GM12878 (cell line): ENCODE results near the gene MAPK9. TPM values are rescaled to one million over a fixed set of nuclear protein-coding genes. Genes with fewer than 3 reads are reported as not detected.

Experiments
- ATAC-seq: fragments of 200-7000 bp; cut with Tn5 transposase; 3 replicates; pipeline ENCODE4 v1.9.1; 2020; ENCODE audit warnings: mild to moderate bottlenecking, moderate library complexity
- BruUV-seq: library from RNA; stranded (reverse); fragments of 400-500 nt; replicated peaks from 2 replicates; lab custom pipeline; 2021; lab: Mats Ljungman, UMichigan
- CTCF ChIA-PET: fragments of 300-600 bp; sonication (Branson Sonifier 250); formaldehyde crosslinking; extraction: SDS; loops from one replicate; lab custom pipeline; 2021; ENCODE audit warnings: inconsistent platforms; lab: Yijun Ruan, JAX
- POLR2A ChIA-PET: fragments of 350-600 bp; formaldehyde crosslinking; extraction: SDS; loops from one replicate; lab custom pipeline; 2021; ENCODE audit warnings: inconsistent platforms; lab: Charles Lee
- RAD21 ChIA-PET: fragments of 300-600 bp; sonication (Branson Sonifier 250); formaldehyde crosslinking; loops from one replicate; lab custom pipeline; 2023; ENCODE audit warnings: antibody characterized with exemption; ENCODE audit not compliant: unreplicated experiment; lab: Charles Lee
- SMC1A ChIA-PET: fragments of 300-600 bp; sonication (Branson Sonifier 250); formaldehyde crosslinking; loops from one replicate; lab custom pipeline; 2023; ENCODE audit not compliant: unreplicated experiment, uncharacterized antibody; lab: Charles Lee
- DNase-seq: peaks from one replicate; pipeline ENCODE4 v3.0.0-alpha.2; 2011; ENCODE audit warnings: low read depth, low spot score
- FAIRE-seq: peaks from 3 replicates; lab custom pipeline; 2011; peaks lifted over from hg19 to GRCh38; lab: Jason Lieb, UNC
- H2AFZ ChIP-seq: 2 replicates; pipeline ENCODE4 v1.6.0; 2011; ENCODE audit warnings: low read depth, low read length, control low read depth; ENCODE audit not compliant: control insufficient read depth
- H3K27ac ChIP-seq: 2 replicates; pipeline ENCODE4 v1.5.1; 2011; ENCODE audit warnings: control low read depth; ENCODE audit not compliant: control insufficient read depth, insufficient read depth
- H3K27me3 ChIP-seq, 2 experiments: replicated peaks in 1 of 2; 2 replicates each; pipeline versions ENCODE4 v1.6.0 to v1.6.1; 2011; ENCODE audit warnings: low read length in 1 of 2; ENCODE audit not compliant: control insufficient read depth in 2 of 2, insufficient read depth in 2 of 2
- H3K36me3 ChIP-seq, 2 experiments: 2 replicates each; pipeline ENCODE4 v1.5.1; 2011; ENCODE audit warnings: low read length in 1 of 2; ENCODE audit not compliant: control insufficient read depth in 2 of 2, insufficient read depth in 2 of 2
- H3K4me1 ChIP-seq: 2 replicates; pipeline ENCODE4 v1.6.1; 2011; ENCODE audit warnings: mild to moderate bottlenecking, low read length, moderate library complexity, mixed read lengths; ENCODE audit not compliant: control insufficient read depth, insufficient read depth
- H3K4me2 ChIP-seq: 2 replicates; pipeline ENCODE4 v1.6.0; 2011; ENCODE audit warnings: control low read depth; ENCODE audit not compliant: control insufficient read depth, insufficient read depth
- H3K4me3 ChIP-seq: fragments of 200-600 bp; sonication (generic); 2 replicates; pipeline ENCODE4 v1.5.1; 2016
- H3K79me2 ChIP-seq: 2 replicates; pipeline ENCODE4 v1.6.0; 2011; ENCODE audit warnings: low read length; ENCODE audit not compliant: control insufficient read depth, insufficient read depth
- H3K9ac ChIP-seq: 2 replicates; pipeline ENCODE4 v1.8.0; 2011; ENCODE audit warnings: low read length, control low read depth, mixed read lengths; ENCODE audit not compliant: control insufficient read depth, insufficient read depth
- H3K9me3 ChIP-seq: replicated peaks from 3 replicates; pipeline ENCODE4 v1.5.1; 2011; ENCODE audit warnings: mild to moderate bottlenecking, low read length; ENCODE audit not compliant: control insufficient read depth, insufficient read depth
- H4K20me1 ChIP-seq: 2 replicates; pipeline ENCODE4 v1.6.0; 2011; ENCODE audit not compliant: control insufficient read depth, insufficient read depth
- ATF7 ChIP-seq: fragments of 450-650 bp; IDR thresholded peaks from 2 replicates; pipeline ENCODE4 v1.6.1; 2016; ENCODE audit warnings: low read depth, mild to moderate bottlenecking
- CREM ChIP-seq: IDR thresholded peaks from 2 replicates; pipeline ENCODE4 v1.6.1; 2014; ENCODE audit warnings: antibody characterized with exemption, low read depth
- ELK1 ChIP-seq: IDR thresholded peaks from 2 replicates; pipeline ENCODE4 v1.6.1; 2012; ENCODE audit warnings: low read depth, low read length, improper control_type of control experiment
- FOXK2 ChIP-seq: fragments of 450-650 bp; IDR thresholded peaks from 2 replicates; pipeline ENCODE4 v1.6.1; 2017; ENCODE audit warnings: mild to moderate bottlenecking, moderate library complexity
- FOXM1 ChIP-seq: IDR thresholded peaks from 2 replicates; pipeline ENCODE4 v1.6.1; 2012; ENCODE audit warnings: low read depth, mild to moderate bottlenecking, inconsistent platforms, low read length, moderate library complexity
- MEF2A ChIP-seq: IDR thresholded peaks from 2 replicates; pipeline ENCODE4 v1.6.1; 2011; ENCODE audit warnings: low read depth, mild to moderate bottlenecking, low read length, moderate library complexity; ENCODE audit not compliant: insufficient read depth
- NR2C2 ChIP-seq: IDR thresholded peaks from 2 replicates; pipeline ENCODE4 v1.6.1; 2011; ENCODE audit warnings: borderline replicate concordance, low read depth; ENCODE audit not compliant: control insufficient read depth, insufficient read length
- PRDM15 ChIP-seq: fragments of 450-650 bp; formaldehyde crosslinking; IDR thresholded peaks from 2 replicates; pipeline ENCODE4 v1.4.0; 2020; ENCODE audit warnings: mild to moderate bottlenecking, moderate library complexity
- SRF ChIP-seq, 2 experiments: IDR thresholded peaks; 2 replicates each; pipeline ENCODE4 v1.6.1; 2011; ENCODE audit warnings: low read depth in 2 of 2, low read length in 2 of 2, mild to moderate bottlenecking in 1 of 2, moderate library complexity in 1 of 2
- USF1 ChIP-seq: IDR thresholded peaks from 2 replicates; pipeline ENCODE4 v1.6.1; 2011; ENCODE audit warnings: borderline replicate concordance, low read depth, mild to moderate bottlenecking, moderate library complexity, mixed read lengths, low read length; ENCODE audit not compliant: insufficient read depth; ENCODE audit errors: extremely low read length
- ZBED1 ChIP-seq: IDR thresholded peaks from 2 replicates; pipeline ENCODE4 v1.6.1; 2016; ENCODE audit warnings: borderline replicate concordance
- ZBTB4 ChIP-seq: fragments of 450-650 bp; formaldehyde crosslinking; IDR thresholded peaks from 2 replicates; pipeline ENCODE4 v1.4.0; 2022; ENCODE audit warnings: mild to moderate bottlenecking, moderate library complexity
- ZNF622 ChIP-seq: fragments of 450-650 bp; IDR thresholded peaks from 2 replicates; pipeline ENCODE4 v1.6.1; 2017; ENCODE audit warnings: mild to moderate bottlenecking, inconsistent platforms
- WGBS: methylation state at CpG from one replicate; pipeline ENCODE4 v1.1.6; 2016; ENCODE audit warnings: low lambda C conversion rate; ENCODE audit not compliant: insufficient replicate concordance, insufficient coverage; ENCODE audit errors: missing lambda C conversion rate; 5-methylcytosine and 5-hydroxymethylcytosine counted together
- in situ Hi-C: fragments of 300-500 bp; cut with MboI; formaldehyde crosslinking; loops from 9 replicates; pipeline ENCODE4 v1.14.3; 2018; ENCODE audit warnings: mixed read lengths
- intact Hi-C: fragments of 100-400 bp; cut with micrococcal nuclease; formaldehyde crosslinking; loops from one replicate; pipeline ENCODE4 v1.14.2; 2022; ENCODE audit not compliant: unreplicated experiment
- polyA plus RNA-seq, 11 experiments: library from polyadenylated mRNA; depleted of rRNA in 4 of 11; unstranded in 6 of 11; stranded (reverse) in 5 of 11; fragments of >200 nt; fragmentation: Nextera tagmentation in 4 of 11; fragmentation: Illumina TruSeq in 1 of 11; extraction: Ambion mirVana in 4 of 11; extraction: Trizol in 1 of 11; gene quantifications; 1 replicate in 1 of 11; 2 replicates in 10 of 11; pipeline versions ENCODE4 v1.2.1 to v1.2.3, GENCODE V29; 2011 to 2016; ENCODE audit warnings: inconsistent platforms in 2 of 11, missing spikeins in 2 of 11, low read depth in 1 of 11
- total RNA-seq, 4 experiments: library from RNA; depleted of rRNA in 3 of 4; stranded (reverse); fragments of >200 nt in 3 of 4; fragmentation: Illumina TruSeq in 1 of 4; extraction: Trizol in 1 of 4; gene quantifications; 2 replicates each; pipeline versions ENCODE4 v1.2.1 to v1.2.3, GENCODE V29; 2013 to 2021

MAPK9 gene
- total and polyA plus RNA-seq, 10 of the 15 experiments (the other 5 are each of a cell fraction or from before 2014, with no cell fraction given), result 2.1 to 52.9 (median 21.7) TPM

DNA sequence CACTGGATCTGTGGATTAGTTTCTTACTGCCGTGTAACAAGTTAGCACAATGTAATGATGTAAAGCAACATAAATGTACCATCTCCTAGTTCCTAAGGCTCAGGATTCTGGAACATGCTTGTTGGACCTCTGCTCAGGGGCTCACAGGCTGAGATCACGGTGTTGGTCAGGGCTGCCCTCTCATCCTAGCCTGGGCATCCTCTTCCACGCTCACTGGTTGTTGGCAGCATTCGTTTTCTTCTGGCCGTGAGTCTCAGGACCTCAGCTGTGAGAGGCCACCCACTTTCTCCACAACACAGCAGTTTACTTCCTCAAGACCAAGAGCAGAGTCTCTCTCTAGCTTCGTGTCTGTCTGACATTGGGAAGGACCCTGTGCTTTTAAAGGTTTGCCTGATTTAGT lies 100.2 kb downstream of the MAPK9 start:
- no peak for DNase-seq
- Histone ChIP-seq H3K4me2 (no peak overlapping the region), H3K79me2 (no peaks in the 10 kb centered on the region), H3K27ac (no peak overlapping the region), H3K4me3 (no peak overlapping the region), H3K9ac (no peak overlapping the region), H3K9me3 (no peaks in the 10 kb centered on the region), H2AFZ (no peak overlapping the region), H4K20me1 (no peaks in the 10 kb centered on the region), H3K27me3 (no peaks in the 10 kb centered on the region)
- in situ Hi-C loops, result no loop called here
- ChIA-PET SMC1A (no interaction called here), RAD21 (no interaction called here), CTCF (no interaction called here), POLR2A (no interaction called here)
- no peak for FAIRE-seq
- no peak for ATAC-seq
- WGBS, result 25% methylated on average over 6 of the region's 6 CpGs
- intact Hi-C loops, result no loop called here
- TF ChIP-seq CREM (no peak), MEF2A (no peak), PRDM15 (CRISPR knock-in tag) (no peak), ELK1 (no peak), ZBED1 (no peak), ZBTB4 (CRISPR knock-in tag) (no peak), FOXK2 (no peak), USF1 (no peak), ZNF622 (no peak), ATF7 (no peak), SRF (IDR thresholded peaks at IDR 0.05; ENCODE audit: low read depth in 2 of 2, low read length in 2 of 2) (no peak), FOXM1 (no peak), NR2C2 (no peak)
- TF ChIP-seq, all 136 proteins: peak for 0
- no TSS peak for BruUV-seq
- no peaks in the 10 kb centered on the region for H3K4me1 ChIP-seq
- H3K36me3 ChIP-seq, result no peaks in the 10 kb centered on the region
